ENCODE data around the gene CSNK1G1. TPM values are rescaled to one million over a fixed set of nuclear protein-coding genes. Genes with fewer than 3 reads are reported as not detected.

Gene CSNK1G1
- total RNA-seq, 1 experiment from 2014 or later = 23.9 TPM

- Mint-ChIP-seq H3K9me3 (ENCODE audit: low read depth, unreplicated experiment) (no peaks in the 10 kb centered on the region), H3K4me3 (ENCODE audit: low read depth, unreplicated experiment) (peak overlapping the region; percentile 59), H3K36me3 (ENCODE audit: insufficient read depth, unreplicated experiment) (peaks cover 80% of the 10 kb centered on the region), H3K27ac (ENCODE audit: unreplicated experiment) (peak overlapping the region; percentile 94), H3K27me3 (ENCODE audit: unreplicated experiment) (peaks cover 13% of the 10 kb centered on the region), H3K4me1 (ENCODE audit: low read depth, unreplicated experiment) (peaks cover 31% of the 10 kb centered on the region)
- DNase-seq = peak; percentile 98
- TF ChIP-seq, protein P1, sequence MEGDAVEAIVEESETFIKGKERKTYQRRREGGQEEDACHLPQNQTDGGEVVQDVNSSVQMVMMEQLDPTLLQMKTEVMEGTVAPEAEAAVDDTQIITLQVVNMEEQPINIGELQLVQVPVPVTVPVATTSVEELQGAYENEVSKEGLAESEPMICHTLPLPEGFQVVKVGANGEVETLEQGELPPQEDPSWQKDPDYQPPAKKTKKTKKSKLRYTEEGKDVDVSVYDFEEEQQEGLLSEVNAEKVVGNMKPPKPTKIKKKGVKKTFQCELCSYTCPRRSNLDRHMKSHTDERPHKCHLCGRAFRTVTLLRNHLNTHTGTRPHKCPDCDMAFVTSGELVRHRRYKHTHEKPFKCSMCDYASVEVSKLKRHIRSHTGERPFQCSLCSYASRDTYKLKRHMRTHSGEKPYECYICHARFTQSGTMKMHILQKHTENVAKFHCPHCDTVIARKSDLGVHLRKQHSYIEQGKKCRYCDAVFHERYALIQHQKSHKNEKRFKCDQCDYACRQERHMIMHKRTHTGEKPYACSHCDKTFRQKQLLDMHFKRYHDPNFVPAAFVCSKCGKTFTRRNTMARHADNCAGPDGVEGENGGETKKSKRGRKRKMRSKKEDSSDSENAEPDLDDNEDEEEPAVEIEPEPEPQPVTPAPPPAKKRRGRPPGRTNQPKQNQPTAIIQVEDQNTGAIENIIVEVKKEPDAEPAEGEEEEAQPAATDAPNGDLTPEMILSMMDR (IDR thresholded peaks at IDR 0.05; ENCODE audit: unreplicated experiment) = peak; percentile 98
- BruUV-seq (replicated peaks) = no TSS peak
- intact Hi-C loops (cut with micrococcal nuclease; ENCODE audit: unreplicated experiment) = loop anchor here (10.0 kb wide), 1 partner anchor 59 kb away; the partner anchor contains the start of genes CIAO2A and SNX1
- CTCF ChIA-PET = interaction anchor here (0.6 to 1.8 kb wide), 12 partner anchors 9 to 574 kb away, joined by 3 to 11 read pairs (median 4); partner anchors contain the start of genes CIAO2A, PPIB, SNX1 and TRIP4
Measured at GRCh38 chr15:64153480-64154367, 202.2 kb downstream of the CSNK1G1 start.

GRCh38 chr15:64152507-64153387 lies 203.2 kb downstream of the CSNK1G1 start:
- H3K4me3 Mint-ChIP-seq (ENCODE audit: low read depth, unreplicated experiment) = peak overlapping the region; percentile 69
- BruUV-seq (replicated peaks) = no TSS peak
- intact Hi-C loops (cut with micrococcal nuclease; ENCODE audit: unreplicated experiment) = loop anchor here (10.0 kb wide), 1 partner anchor 58 kb away; the partner anchor contains the start of genes CIAO2A and SNX1
- CTCF ChIA-PET = interaction anchor here (0.6 to 1.8 kb wide), 11 partner anchors 10 to 575 kb away, joined by 3 to 11 read pairs (median 4); partner anchors contain the start of genes CIAO2A, PPIB and SNX1
- peaks cover 13% of the 10 kb centered on the region for H3K27me3 Mint-ChIP-seq (ENCODE audit: unreplicated experiment)
- no peak for DNase-seq
- TF ChIP-seq, protein P1 (IDR thresholded peaks at IDR 0.05; ENCODE audit: unreplicated experiment) = no peak
- H3K4me1 Mint-ChIP-seq (ENCODE audit: low read depth, unreplicated experiment) = peaks cover 22% of the 10 kb centered on the region
- peaks cover 70% of the 10 kb centered on the region for H3K36me3 Mint-ChIP-seq (ENCODE audit: insufficient read depth, unreplicated experiment)
- peak overlapping the region; percentile 94 for H3K27ac Mint-ChIP-seq (ENCODE audit: unreplicated experiment)
- H3K9me3 Mint-ChIP-seq (ENCODE audit: low read depth, unreplicated experiment) = no peaks in the 10 kb centered on the region

DNA sequence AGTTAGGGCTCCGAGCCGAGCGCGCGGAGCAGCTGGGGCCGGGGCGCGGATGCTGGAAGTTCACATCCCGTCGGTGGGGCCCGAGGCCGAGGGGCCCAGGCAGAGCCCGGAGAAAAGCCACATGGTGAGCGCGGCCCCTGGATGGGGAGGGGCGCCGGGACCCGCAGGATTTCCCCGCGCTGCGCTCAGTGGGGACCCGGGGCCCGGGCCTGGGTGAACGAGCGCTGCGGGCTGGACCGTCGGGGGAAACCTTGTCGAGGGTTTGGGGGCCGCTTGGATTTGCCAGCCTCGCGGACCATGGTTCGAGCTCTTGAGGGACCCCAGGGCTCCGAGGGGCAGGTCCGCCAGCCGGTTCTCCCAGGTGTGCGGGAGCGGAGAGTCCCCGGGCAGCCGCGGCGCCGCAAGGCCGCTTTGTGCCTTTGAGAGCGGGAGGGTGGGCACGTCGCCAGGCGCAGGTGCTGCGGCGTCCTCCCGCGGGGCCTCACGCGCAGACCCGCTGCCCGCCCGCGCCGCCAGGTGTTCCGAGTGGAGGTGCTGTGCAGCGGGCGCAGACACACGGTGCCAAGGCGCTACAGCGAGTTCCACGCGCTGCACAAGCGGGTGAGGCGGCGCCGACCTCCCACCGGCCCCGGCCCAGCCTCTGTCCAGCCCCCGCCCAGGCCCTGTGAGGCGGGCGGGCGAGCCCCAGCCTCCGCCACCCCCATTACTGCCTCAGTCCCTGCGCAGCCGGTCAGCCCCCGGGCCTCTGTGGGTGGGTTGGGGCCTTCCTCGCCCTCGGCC lies 204.1 kb downstream of the CSNK1G1 start, which contains the start of gene SNX22:
Gene SNX22, plus strand, starts transcription at position 5 of the 780 bp plus-strand sequence. Its CDS starts 45 bp downstream, at position 50.
- peaks cover 20% of the 10 kb centered on the region for H3K4me1 Mint-ChIP-seq (ENCODE audit: low read depth, unreplicated experiment)
- no peaks in the 10 kb centered on the region for H3K9me3 Mint-ChIP-seq (ENCODE audit: low read depth, unreplicated experiment)
- TF ChIP-seq, protein P1 (IDR thresholded peaks at IDR 0.05; ENCODE audit: unreplicated experiment) = no peak
- peak within 1 kb of the TSS; percentile 69 for H3K4me3 Mint-ChIP-seq (ENCODE audit: low read depth, unreplicated experiment)
- intact Hi-C loops (cut with micrococcal nuclease; ENCODE audit: unreplicated experiment) = loop anchor here (10.0 kb wide), 1 partner anchor 57 kb away; the partner anchor contains the start of genes CIAO2A and SNX1
- H3K27ac Mint-ChIP-seq (ENCODE audit: unreplicated experiment) = no peak within 1 kb of the TSS
- BruUV-seq (replicated peaks) = no TSS peak
- DNase-seq = peak; percentile 44
- H3K27me3 Mint-ChIP-seq (ENCODE audit: unreplicated experiment) = peaks cover 13% of the 10 kb centered on the region
- H3K36me3 Mint-ChIP-seq (ENCODE audit: insufficient read depth, unreplicated experiment) = peaks cover 62% of the 10 kb centered on the region
- CTCF ChIA-PET = no interaction called here
